Medulla oblongata (tissue), 1 donor: ENCODE measurements around the gene TMEM263.

ENCODE experiments used
- DNase-seq: peaks from one replicate; pipeline ENCODE4 v3.0.0-alpha.2; 2015; ENCODE audit errors: extremely low spot score

TMEM263 gene

GRCh38 chr12:106947461-106947860, 8.2 kb upstream of the TMEM263 start:
- DNase-seq: no peak

DNA sequence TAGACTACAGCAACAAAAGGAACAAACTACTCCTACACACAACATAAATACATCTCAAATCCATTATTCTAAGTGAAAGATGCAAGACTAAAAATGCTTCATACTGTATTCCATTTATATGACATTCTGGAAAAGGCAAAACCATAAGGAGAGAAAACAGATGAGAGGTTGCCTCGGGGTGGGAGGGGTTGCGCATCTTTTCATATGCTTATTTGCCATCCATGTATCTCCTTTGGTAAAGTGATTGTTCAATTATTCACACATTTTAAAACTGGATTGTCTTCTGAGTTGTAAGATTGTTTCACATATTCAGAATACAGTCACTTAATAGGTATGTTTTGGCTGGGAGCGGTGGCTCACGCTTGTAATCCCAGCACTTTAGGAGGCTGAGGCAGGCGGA, 5.1 kb upstream of the TMEM263 start:
- DNase-seq: no peak

GRCh38 chr12:106953352-106954250, 2.1 kb upstream of the TMEM263 start:
- DNase-seq: no peak

- DNase-seq: peak; percentile 35
Measured at GRCh38 chr12:106954462-106955376, 988 bp upstream of the TMEM263 start.

- peak; percentile 58 for DNase-seq
Measured at GRCh38 chr12:106956048-106956578, 406 bp downstream of the TMEM263 start.

- peak; percentile 12 for DNase-seq
Measured at GRCh38 chr12:106957583-106957982, 1.9 kb downstream of the TMEM263 start.

- no peak for DNase-seq
Measured at GRCh38 chr12:106960443-106960842, 4.7 kb downstream of the TMEM263 start.

- no peak for DNase-seq
Measured at GRCh38 chr12:106962286-106962685, 6.6 kb downstream of the TMEM263 start.

DNA sequence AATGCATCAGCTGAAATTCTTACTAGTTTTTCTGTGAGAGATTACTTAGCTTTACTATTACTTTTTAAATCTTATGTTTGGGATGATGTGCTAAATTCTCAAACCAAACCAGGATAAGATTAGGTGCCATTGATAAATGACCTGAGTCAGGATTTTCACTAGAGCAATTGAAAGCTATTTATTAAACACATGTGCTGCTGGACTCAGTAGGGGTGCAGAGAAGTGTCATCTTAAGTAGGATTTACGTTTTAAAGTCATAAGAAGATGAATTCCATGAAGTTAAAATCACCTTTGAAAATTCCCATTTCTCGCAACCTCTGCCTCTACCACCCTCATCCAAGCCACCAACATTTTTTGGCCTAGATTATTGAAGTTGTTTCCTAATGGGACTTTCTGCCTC, 8.8 kb downstream of the TMEM263 start:
- DNase-seq: no peak

DNA sequence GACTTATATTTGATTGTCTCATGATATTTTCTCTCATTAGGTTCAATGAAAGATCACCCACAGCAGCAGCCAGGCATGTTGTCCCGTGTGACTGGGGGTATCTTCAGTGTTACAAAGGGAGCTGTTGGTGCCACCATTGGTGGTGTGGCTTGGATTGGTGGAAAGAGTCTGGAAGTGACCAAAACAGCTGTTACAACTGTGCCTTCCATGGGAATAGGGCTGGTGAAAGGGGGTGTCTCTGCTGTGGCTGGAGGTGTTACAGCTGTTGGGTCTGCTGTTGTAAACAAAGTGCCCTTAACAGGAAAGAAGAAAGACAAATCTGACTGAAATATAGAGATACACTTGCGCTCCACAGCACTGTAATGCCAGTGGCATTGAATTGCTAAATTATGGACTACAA, 15.4 kb downstream of the TMEM263 start:
- no peak for DNase-seq

- DNase-seq: no peak
Measured at GRCh38 chr12:106973545-106973944, 17.8 kb downstream of the TMEM263 start.

- no peak for DNase-seq
Measured at GRCh38 chr12:106974511-106974910, 18.8 kb downstream of the TMEM263 start.

GRCh38 chr12:106975098-106975497, 19.4 kb downstream of the TMEM263 start:
- DNase-seq: no peak

DNA sequence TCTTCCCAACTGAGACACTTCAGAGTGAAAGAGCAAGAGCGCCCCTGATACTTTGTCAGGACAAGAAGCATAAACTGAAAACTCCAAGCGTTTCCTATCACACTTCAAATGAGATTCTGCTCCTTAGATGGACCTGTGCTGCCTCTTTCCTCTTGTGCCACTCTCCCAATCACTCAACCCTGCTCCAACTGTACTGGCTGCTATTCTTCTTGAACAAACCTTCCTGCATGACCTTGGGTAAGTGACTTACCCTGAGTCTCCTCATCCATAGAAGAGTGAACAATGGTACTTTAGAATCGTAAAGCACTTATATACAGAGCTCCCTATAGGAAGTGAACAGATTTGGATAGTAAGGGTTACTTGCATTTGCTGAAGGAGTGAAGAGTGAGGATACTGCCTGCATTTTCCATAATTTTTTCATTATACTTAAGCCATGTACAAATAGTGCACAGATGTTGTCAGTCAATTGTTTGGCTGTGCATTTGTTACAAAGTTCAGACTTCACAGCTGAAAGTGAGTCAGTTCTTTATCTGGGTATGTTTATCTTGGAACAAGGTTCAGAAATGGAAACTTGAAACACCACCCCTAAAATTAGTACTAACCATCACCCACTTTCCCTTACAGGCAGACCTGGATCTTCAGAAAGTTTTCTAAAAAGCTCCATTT, 20.4 kb downstream of the TMEM263 start:
- no peak for DNase-seq

- no peak for DNase-seq
Measured at GRCh38 chr12:106976668-106977067, 21.0 kb downstream of the TMEM263 start.

GRCh38 chr12:106978035-106978800, 22.5 kb downstream of the TMEM263 start:
- peak; percentile 67 for DNase-seq

DNA sequence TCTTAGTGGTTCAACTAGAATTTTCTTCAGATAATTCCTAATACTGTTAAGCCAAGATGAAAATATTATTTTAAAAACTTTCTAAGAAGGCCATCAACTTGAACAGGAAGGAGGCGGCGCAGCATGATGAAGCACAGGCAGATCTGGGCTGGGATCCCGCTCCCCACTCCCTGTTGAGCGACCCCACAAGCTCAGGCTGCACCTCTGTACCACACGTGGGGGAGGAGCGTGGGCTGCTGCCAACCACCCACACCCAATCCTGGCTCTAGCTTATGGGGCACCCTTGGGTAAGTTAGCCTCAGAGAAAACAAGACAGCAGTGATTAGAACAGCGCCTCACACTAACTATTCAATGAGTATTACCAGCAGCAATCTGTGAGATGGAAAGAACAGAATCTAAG, 25.2 kb downstream of the TMEM263 start:
- DNase-seq: no peak

DNA sequence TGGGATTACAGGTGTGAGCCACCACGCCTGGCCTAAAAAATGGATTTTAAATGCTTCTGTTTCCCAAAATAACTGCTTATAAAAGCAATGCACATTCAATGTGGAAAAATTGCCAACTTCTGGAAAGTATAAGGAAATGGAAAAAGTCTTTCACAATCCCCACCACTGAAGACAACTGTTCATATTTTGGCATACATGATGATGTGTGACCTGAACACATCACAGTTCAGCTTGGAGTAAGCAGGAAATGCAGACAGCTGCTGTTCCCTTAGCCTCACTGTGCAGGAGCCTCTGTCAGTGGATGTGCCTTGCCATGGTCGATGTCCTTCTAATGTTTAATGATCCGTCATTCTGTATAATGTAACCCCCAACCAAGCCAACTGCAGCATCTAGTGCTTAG, 26.1 kb downstream of the TMEM263 start:
- DNase-seq: no peak

DNA sequence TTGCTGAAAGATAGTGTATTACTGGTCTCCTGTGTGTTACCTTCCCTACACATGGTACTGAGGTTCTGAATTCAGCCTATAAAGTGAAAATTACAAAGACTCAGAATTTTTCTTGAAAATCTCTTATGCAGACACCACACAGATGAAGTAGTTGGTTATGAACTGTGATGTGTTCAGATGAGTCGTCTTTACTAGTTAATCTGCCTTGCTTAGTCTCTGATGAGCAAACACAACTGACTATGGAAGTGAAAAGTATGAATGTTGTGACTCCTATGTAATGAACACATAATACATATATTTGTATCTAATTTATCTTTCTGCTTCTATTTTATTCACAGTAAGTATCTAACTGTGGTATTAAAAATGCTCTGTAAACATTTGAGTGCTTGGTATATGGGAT, 26.5 kb downstream of the TMEM263 start:
- DNase-seq: no peak

DNA sequence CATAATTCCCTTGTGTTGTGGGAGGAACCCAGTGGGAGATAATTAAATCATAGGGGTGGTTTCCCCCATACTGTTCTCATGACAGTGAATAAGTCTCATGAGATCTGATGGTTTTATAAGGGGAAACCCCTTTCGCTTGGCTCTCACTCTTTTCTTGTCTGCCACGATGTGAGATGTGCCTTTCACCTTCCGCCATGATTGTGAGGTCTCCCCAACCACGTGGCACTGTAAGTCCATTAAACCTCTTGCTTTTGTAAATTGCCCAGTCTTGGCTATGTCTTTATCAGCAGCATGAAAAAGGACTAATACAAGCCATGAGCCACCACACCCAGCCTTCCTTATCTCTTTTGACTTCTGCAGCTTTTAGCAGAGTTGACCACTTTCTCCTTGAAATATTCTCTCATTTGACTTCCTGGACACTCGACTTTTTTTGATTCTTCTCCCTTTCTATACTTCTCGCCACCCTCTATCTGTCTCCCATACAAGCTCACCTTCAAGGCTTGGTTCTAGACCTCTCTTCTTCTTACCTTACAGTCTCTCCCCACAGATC, 29.0 kb downstream of the TMEM263 start:
- DNase-seq: no peak

DNA sequence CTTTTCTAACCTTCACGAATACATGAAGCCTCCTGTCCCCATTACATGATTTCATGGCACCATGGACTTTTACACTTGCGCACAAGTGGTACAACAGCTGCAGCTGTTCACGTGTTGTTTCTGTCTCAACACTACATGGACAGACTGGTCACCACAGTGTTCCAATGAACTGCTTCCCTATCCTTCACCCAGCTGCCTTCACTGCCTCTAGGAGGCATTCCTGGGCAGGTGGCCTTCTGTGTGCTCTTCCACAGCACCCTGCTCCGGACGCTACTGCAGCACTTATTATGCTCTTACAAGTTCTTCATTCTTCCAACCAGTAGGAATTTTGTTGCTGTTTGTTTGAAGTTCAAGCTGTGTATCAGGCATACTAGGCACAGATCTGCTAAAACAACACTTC, 29.8 kb downstream of the TMEM263 start:
- no peak for DNase-seq
